Activated naive CD8-positive, alpha-beta T cell treated with anti-CD3 and anti-CD28 coated beads, Interleukin-2, amount 50 U/mL, for 16 hours (primary cell): ENCODE results near the gene DYNC1I2.

Experiments used
- DNase-seq: peaks from one replicate; pipeline ENCODE4 v3.0.0-alpha.2; 2020; ENCODE audit warnings: low read depth, low spot score

DYNC1I2 gene

DNA sequence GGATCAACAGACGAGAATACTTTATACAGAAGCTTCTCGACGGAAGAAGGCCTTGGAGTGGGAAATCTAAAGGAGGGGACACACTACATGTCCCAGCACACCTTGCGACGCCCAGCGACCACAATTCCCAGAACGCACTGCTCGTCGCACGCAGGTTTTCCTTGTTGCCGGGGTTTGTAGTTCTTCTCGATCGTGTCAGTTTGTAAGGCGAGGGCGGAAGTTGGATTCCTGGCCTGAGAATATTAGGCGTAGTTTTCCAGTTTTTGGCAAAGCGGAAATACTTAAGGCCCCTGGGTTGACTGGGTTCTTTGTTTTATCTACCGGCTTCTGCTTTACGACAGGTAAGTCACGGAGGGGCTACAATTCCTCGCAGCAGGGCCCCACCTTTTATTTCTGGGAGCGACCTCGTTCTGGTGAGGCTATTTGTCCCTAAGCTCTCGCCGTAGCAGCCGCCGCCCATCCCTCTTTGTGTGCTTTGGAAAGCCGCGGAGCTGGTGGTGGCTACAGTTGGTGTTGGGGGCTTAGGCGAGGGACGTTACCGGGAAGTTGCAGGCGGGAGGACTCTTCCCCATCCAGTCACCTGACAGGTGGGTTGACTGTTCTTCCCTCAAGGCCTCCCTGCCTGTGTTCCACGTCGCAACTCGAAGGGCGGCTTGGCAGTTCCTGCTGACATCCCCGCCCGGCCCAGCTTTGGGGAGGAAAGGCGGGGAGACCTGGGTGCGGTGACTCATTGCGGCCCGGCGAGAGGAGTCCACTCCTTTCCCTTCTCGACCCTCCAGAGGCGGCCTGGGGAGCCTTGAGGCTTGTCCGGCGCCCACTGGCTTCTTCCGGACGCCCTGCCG, at the start of gene DYNC1I2:
Gene DYNC1I2 (plus strand): TSS at position 183 of the 842 bp plus-strand sequence. CDS start 2,687 bp downstream, outside the sequence.
- DNase-seq, result peak; percentile 47

DNA sequence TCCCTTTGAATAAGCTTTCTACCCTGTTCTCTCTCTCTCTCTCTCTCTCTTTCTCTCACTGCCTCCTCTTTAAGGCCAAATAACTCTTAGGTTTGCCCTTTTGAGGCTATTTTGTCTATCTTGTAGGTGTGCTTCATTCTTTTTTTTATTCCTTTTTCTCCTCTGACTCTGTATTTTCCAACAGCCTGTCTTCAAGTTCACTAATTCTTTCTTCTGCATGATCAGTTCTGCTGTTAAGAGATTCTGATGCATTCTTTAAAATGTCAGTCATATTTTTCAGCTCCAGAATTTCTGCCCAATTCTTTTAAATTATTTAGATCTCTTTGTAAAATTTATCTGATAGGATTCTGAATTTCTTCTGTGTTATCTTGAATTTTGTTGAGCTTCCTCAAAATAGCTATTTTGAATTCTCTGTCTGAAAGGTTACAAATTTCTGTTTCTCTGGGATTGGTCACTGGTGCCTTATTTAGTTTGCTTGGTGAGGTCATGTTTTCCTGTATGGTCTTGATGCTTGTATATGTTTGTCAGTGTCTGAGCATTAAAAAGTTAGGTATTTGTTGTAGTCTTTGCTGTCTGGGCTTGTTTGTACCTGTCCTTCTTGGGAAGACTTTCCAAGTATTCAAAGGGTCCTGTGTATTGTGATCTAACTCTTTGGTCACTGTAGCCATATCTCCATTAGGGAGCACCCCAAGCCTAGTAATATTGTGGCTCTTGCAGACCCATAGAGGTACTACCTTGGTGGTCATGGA, 35.4 kb upstream of the DYNC1I2 start:
- no peak for DNase-seq

DNA sequence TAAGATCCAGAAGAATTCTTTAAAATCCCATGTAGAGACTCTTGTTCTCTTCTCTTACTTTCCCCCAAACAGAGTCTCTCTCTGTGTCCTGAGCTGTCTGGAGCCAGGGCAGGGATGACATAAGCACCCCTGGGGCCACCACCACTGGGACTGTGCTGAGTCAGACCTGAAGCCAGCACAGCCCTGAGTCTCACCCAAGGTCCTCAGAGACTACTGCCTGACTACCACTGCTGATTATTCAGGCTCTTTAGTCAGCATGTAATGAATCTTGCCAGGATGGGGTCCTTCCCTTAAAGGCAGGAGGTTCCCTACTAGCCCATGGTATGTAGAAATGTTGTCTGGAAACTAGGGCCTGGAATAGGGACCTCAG, 34.9 kb upstream of the DYNC1I2 start:
- no peak for DNase-seq

DNA sequence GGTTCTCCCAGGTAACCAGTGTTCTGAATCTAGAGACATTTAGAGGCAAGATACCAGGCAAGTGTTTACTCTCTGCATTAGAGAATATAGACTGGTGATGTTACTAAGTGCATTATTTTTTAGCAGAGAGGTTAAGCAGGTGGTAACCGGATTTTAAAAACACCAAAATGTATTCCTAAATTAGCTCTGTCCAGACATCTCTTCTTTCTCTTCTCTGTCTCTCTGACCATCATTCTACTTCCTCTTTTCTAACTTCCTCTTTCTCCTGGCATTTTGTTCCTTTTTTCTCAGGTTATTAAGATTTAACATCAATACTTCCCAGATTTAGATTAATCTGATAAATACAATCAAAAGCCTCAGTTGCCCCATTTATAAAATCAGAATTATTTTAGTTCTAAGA, 31.7 kb upstream of the DYNC1I2 start:
- no peak for DNase-seq

DNA sequence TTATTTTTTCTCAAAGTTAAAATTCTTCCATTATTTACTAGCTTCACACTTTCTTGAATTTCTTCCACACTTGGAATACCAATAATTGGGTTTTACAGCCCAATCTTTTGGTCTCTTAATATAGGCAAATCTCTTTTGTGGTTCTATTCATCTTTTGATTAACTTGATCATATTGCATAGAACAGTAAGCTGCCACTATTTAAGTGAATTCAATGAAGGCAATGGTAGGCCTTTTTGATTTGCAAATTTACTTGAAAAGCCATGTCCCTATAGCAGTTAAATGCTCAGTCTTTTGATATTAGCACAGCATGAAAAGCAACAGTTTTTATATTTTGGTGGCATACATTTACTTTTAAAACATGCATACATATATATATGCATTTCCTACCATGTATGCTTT, 20.2 kb upstream of the DYNC1I2 start:
- DNase-seq, result no peak

DNA sequence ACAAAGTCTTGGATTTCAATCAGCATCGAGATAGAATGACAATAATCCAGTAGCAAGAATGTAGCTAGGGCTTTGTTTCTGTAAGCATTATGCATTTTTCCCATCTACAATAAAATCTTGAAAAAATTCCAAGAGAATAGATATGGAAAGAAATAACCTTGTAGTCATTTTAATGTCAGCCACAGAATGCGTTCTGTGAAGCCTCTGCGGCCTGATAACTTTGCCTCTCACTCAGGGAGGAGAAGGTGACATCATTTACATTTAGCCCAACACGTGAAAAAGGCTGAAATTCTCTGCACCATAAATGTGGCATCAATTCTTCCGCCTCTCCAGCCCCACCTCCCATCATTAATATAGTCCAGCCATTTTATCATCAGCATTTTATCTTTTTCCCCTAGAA, 19.1 kb upstream of the DYNC1I2 start:
- no peak for DNase-seq

DNA sequence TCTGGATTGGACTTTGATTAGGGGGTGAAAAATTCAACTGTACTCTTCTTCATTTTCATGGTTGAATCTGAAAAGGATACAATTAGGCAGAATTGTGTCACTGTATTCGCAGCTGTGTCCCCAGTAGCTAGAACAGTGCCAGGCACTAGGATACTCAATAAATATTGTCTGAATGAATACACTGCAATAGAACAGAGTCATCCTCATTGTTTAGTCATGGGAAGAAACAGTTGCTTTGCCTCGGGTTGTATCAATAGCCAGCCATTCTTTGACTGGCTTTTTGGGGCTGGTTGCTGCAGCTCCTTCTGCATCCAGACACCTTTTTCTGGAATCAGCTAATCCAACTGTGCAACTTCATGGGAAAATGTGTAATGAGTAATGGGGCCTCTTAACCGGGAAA, 18.1 kb upstream of the DYNC1I2 start:
- no peak for DNase-seq

DNA sequence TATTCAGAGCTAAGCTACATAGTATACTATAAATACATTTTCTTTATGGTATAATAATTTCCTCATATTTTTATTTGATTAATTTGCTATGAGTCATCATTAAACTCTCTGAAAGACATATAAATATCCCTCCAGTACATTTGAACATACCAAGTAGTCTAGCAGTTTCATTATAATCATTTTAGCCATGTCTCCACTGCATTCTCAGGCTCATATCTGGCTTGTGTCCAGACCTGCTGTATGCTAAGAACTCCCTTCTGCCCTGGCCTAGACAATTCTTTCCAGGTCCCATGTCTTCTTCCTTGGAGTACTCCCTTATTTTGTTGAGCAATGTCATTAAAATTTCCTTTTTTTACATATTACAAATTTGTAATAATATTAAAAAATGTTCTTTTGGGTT, 16.6 kb upstream of the DYNC1I2 start:
- DNase-seq, result no peak

DNA sequence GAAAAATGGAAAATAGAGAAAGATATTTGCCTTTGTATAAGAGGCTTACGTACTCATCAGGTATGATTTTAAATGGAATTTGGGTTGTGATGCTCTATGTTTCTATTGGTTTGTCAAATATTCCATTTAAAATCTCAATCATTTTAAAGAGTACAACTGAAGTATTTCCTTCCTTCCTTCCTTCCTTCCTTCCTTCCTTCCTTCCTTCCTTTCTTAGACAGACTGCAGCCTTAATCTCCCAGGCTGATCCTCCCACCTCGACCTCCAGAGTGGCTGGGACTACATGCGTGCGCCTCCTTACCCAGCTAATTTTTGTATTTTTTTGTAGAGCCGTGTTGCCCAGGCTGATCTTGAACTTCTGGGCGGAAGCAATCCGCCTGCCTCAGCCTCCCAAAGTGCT, 15.4 kb upstream of the DYNC1I2 start:
- no peak for DNase-seq

DNA sequence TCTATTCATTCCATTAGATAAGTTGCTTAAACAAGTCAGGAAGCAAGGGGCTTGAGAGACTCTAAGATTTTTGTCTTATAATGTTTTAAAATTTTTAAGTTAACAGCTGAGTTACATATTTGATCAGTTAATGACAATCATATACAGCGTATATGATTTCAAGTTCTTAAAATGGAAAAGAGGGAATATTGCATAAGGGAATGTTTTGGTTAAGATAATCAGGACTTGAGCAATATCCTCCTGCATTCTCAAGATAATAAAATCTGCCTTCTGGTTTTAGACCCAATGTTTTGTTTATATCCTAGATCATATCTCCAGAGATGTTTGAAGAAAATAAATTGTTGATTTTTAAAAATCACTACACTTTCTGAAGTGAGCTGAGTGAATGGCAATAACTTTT, 13.4 kb upstream of the DYNC1I2 start:
- no peak for DNase-seq

DNA sequence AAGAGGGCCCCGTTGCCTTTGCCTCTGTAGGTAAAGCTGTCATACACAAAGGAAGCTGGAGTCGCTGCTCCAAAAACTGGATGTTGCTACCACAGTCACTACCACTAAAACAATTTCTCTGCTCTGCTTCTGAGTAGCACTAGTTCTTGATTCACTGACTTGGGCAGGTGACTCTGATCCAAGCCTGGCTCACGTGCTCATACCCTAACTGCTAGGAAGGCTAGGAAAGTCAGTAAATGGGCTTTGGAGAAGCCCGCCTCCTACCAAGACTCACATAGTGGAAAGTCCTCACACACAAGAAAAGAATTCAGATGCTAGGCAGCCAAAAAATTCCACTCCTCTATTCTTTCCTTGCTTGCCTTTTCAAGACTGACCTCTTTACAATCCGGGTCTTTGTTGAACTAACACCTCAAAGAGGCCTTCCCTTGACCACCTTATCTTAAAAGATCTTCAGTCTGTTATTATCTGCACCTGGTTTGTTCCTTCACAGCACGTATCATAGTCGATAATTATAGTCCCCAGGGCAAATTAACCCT, 11.4 kb upstream of the DYNC1I2 start:
- no peak for DNase-seq

DNA sequence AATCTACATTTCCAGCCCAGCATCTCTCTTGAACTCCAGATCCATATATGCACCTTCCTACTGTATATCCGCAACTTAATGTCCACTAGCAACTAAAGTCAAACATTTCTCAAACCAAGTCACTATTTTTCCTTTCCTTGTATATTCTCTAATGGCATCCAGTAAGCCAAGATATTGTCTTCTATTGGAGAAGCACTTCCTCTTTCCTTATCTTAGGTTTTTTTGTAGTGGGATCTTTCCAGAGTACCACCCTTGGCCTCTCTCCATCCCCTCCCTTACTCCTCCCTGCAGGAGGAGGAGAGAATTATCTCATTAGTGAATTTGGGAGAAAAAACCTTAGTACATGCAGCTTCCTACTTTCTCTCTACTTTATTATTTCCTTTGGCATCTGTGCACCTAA, 8.7 kb upstream of the DYNC1I2 start:
- DNase-seq, result no peak

DNA sequence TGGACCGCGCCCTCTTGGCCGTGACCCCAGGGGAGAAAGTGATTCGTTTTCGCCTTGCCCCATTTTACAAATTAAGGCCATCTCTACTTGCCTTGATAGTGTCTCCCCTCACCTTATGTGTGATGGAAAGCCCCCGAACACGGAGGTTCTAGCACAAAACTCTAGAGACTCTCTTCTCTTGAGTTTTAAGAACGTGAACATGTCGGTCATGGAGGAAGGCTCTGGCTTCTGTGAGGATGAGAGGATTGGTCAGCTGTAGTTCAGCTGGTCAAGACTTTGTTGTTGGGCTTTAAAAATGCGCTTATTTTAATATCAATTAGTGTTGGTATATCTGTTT, 828 bp downstream of the DYNC1I2 start:
- no peak for DNase-seq

DNA sequence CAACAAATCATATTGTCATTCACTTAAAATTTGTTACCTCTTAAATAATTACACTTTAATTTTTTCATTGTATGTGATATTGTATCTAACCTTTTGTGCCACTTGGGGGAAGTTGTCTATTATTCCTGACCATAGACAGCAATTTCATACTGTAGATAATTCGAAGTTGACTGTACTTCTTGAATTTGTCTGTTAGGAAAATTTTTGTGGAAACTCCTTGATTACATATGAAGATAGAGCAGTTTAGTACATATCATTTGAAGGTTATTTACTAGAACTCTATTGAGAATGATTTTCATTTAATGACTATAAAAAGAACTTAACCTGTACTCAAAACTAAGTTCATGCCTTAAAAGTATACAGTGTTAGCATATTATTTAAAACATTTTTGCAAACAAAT, 5.1 kb downstream of the DYNC1I2 start:
- no peak for DNase-seq

DNA sequence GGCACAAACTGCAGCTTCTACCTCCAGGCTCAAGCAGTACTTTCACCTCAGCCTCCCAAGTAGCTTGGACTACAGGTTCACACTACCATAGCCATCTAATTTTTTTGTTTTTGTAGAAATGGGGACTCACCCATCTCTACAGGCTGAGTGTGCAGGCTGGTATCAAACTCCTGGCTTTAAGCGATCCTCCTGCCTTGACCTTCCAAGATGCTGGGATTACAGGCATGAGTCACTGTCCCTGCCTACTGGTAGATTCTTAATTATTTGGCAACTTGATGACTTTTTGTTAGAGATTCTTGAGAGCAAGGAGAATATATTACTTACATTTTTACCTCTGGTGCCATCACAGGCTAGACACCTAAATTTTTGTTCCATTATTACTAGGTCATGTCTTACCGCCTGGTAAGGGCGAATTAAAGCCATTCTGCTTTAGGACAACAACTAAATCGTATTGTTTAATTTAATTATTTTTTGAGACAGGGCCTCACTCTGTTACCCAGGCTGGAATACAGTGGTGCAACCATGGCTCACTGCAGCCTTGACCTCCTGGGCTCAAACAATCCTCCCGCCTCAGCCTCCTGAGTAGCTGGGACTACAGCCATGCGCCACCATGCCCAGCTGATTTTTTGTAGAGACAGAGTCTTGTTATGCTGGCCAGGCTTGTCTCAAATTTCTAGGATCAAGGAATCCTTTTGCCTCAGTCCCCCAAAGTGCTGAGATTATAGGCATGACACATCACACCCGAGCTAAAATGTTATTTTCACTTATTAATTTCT, 15.7 kb downstream of the DYNC1I2 start:
- no peak for DNase-seq

DNA sequence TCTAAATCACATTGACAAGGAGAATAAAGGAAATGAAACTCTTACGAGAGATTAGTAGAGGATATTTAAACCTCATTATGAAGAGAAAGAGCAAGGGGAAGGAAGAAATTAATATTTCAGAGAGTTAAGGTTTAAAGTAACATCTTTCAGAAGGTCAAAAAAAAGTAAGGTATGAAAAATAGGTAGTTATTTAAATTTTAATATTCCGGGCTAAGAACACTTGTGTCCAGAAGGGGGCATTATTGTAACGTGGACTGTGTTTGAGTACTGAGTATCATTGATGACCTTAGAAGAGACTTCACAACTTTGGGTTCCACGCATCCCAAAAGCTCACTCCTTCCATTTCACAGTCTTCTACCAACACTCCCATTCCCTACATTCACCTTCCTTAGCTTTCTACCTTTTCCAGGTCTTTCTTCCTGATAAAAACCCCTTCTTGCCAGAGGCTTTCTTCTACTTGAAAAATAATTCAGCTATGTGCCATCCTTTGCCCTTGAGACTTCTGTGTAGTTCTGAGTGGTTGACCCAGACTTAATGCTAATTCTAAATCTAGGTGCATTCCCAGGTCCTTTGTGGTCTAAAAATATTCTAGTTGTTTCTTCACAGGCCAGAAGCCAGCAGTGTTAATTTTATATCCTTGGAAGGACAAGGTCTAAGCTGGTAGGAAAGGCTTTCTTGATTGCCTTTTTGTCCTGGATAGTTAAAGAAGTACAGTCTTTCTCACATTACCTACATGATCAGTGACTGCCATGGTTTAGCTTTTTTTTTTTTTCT, 16.5 kb downstream of the DYNC1I2 start:
- DNase-seq, result no peak

DNA sequence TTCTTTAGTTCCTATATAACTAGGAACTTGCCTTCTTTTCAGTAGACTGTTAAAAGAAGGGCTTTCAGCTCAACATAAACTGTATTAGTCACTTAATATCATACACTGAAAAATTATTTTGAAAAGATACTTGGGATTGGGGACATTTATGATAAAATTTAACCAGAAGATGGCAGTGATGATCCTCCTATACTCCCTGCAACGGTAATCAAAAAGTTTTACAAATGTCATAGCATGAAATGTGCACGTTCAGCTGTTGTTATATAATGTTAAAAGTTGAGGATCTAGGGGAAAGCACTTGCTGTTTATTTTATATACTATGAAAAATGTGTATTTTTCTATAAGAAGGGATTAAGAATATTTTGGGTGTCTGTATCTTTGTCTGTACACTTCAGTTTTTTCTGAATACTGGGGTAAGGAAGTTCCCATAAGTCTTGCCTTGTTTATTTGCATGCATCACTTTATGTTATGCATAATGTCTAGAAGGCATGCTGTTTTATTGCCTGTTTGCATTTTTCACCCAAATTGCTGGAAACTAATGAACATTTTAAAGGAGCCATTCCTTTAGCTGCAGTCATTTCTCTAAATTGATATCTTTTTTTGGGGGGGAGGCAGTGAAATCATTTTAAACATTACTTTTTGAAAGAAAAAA, 19.0 kb downstream of the DYNC1I2 start:
- no peak for DNase-seq

DNA sequence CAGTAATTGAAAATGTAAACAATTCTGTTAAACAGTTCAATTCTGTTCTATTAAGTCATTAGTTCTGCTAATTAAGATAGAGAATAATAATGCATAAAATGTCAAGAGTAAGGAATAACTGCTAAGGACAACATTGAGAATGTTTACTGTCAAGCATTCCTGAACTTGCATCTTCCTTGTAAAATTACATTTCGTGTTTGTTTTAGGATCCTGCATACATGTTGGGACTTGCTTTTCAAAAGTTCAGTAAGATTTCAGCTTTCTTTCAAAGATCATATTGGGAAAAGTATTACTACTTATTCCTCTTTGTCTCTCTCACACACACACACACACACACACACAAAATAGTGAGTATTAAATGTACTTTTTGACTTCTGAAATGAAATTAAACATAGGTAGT, 20.5 kb downstream of the DYNC1I2 start:
- DNase-seq, result no peak

DNA sequence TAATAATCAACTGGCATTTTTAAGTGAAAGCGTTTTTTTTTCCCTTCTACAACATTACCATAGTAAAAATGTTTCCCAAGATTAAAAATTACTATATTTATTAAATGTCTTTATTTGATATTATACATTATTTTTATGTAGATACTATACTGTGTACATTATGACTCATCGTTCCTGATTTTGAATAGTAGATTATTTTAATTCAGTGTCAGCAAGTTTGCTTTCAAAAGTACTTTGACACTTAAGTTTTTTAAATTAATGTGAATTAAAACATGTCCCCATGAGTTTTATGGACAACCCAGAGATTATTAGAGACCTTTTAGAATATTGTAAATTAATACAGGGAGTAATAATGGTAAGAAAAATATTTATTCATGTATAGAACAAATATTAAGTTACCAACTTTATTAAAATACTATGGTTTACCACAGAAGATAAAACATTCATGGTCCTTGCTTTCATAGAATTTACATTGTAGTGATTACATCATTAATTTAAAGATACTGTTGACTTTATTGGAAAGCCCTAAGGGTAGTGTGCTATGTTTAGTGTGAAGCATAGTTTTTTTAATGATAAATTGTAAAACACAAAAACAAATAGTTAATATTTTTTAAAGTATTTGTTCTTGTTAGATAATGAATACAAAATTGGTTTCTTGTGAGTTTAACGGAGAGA, 21.9 kb downstream of the DYNC1I2 start:
- no peak for DNase-seq

DNA sequence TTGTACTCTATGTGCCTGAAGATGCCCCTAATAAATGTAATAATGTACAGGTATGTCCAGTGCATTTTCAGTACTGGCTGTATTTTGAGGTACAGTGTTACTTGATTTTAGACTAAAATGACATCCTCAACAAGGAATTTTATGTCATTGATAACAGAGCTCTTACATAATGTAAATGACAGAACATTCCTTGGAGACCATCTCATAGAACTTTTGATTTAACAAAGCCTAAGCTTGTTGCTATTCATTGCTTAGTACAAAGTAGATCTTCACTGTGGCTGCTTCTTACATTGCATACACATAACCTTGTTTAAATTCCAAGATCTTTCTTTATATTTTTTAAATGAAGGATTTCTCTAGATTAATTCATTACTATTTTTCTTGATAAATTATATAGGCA, 24.1 kb downstream of the DYNC1I2 start:
- DNase-seq, result no peak
